Fibroblast of lung (primary cell): ENCODE measurements around the gene ADIRF. TPM values are rescaled to one million over a fixed set of nuclear protein-coding genes. Genes with fewer than 3 reads are reported as not detected.
"Not testable (repeated sequence)": the region's sequence is repeated elsewhere in the genome, so short reads cannot be mapped to it uniquely, and the experiment has no call there.

Experiments
- DNase-seq, 2 donors: peaks; one replicate each; pipeline versions ENCODE4 v3.0.0 to v3.0.0-alpha.2; 2010; ENCODE audit warnings: low read depth in 2 of 2
- H2AFZ ChIP-seq: 2 replicates; pipeline ENCODE4 v1.5.1; 2012; ENCODE audit warnings: low read length, control low read depth, inconsistent platforms
- H3K27ac ChIP-seq: 2 replicates; pipeline ENCODE4 v1.5.1; 2011; ENCODE audit warnings: low read length, control low read depth; ENCODE audit not compliant: insufficient read depth
- H3K27me3 ChIP-seq: 2 replicates; pipeline ENCODE4 v1.5.1; 2011; ENCODE audit warnings: mild to moderate bottlenecking, low read length; ENCODE audit not compliant: control insufficient read depth, insufficient read depth
- H3K36me3 ChIP-seq: 2 replicates; pipeline ENCODE4 v1.5.1; 2011; ENCODE audit warnings: low read length; ENCODE audit not compliant: control insufficient read depth, insufficient read depth
- H3K4me1 ChIP-seq: 2 replicates; pipeline ENCODE4 v1.5.1; 2011; ENCODE audit warnings: low read length; ENCODE audit not compliant: control insufficient read depth, insufficient read depth; ENCODE audit errors: extremely low read depth
- H3K4me2 ChIP-seq: 2 replicates; pipeline ENCODE4 v1.5.1; 2011; ENCODE audit warnings: low read length, control low read depth; ENCODE audit not compliant: insufficient read depth; ENCODE audit errors: extremely low read depth
- H3K4me3 ChIP-seq, 4 experiments: fragments of 200-600 bp in 1 of 4; sonication (generic) in 1 of 4; replicated peaks in 1 of 4; 2 replicates each; pipeline ENCODE4 v1.5.1; 2011 to 2016; ENCODE audit warnings: low read length in 4 of 4, low read depth in 3 of 4, mild to moderate bottlenecking in 3 of 4, control low read depth in 2 of 4, inconsistent platforms in 1 of 4, mixed read lengths in 1 of 4; ENCODE audit not compliant: insufficient read depth in 1 of 4; ENCODE audit errors: control extremely low read depth in 1 of 4
- H3K79me2 ChIP-seq: 2 replicates; pipeline ENCODE4 v1.5.1; 2012; ENCODE audit warnings: mild to moderate bottlenecking, low read length, inconsistent platforms; ENCODE audit not compliant: control insufficient read depth, insufficient read depth
- H3K9ac ChIP-seq: 2 replicates; pipeline ENCODE4 v1.5.1; 2011; ENCODE audit warnings: mild to moderate bottlenecking, low read length, control low read depth; ENCODE audit not compliant: insufficient read depth
- H3K9me3 ChIP-seq: 2 replicates; pipeline ENCODE4 v1.5.1; 2012; ENCODE audit warnings: low read depth, low read length; ENCODE audit not compliant: control insufficient read depth, insufficient read depth
- H4K20me1 ChIP-seq: 2 replicates; pipeline ENCODE4 v1.5.1; 2011; ENCODE audit warnings: low read length; ENCODE audit not compliant: control insufficient read depth, insufficient read depth; ENCODE audit errors: extremely low read depth
- CTCF ChIP-seq, 2 donors: IDR thresholded peaks in 1 of 2; conservative IDR thresholded peaks in 1 of 2; 1 replicate in 1 of 2; 2 replicates in 1 of 2; pipeline ENCODE4 v1.5.1; 2011 to 2012; ENCODE audit warnings: low read length in 2 of 2, control low read depth in 1 of 2, inconsistent platforms in 1 of 2, low read depth in 1 of 2, mild to moderate bottlenecking in 1 of 2
- EZH2 ChIP-seq: IDR thresholded peaks from 2 replicates; pipeline ENCODE4 v1.5.1; 2012; ENCODE audit warnings: low read length, control low read depth, mild to moderate bottlenecking; ENCODE audit errors: missing control alignments
- polyA plus RNA-seq, 2 donors: library from polyadenylated mRNA; depleted of rRNA in 1 of 2; stranded (reverse) in 1 of 2; unstranded in 1 of 2; fragments of >200 nt; gene quantifications; 2 replicates each; pipeline ENCODE4 v1.2.1, GENCODE V29; 2011 to 2012; ENCODE audit warnings: missing spikeins in 1 of 2
- total RNA-seq: library from RNA; depleted of rRNA; stranded (reverse); fragments of >200 nt; gene quantifications from 2 replicates; pipeline ENCODE4 v1.2.1, GENCODE V29; 2014

Gene ADIRF
- total and polyA plus RNA-seq, 2 donors (not counting 1 experiment from before 2014, with no cell fraction given), result 39.4 to 142 TPM

- Histone ChIP-seq H3K27ac (no peak overlapping the region), H3K27me3 (no peaks in the 10 kb centered on the region), H4K20me1 (no peaks in the 10 kb centered on the region), H2AFZ (no peak overlapping the region), H3K4me2 (no peak overlapping the region), H3K36me3 (no peaks in the 10 kb centered on the region), H3K4me3 (no peak overlapping the region), H3K9me3 (no peaks in the 10 kb centered on the region), H3K9ac (no peak overlapping the region), H3K79me2 (no peaks in the 10 kb centered on the region), H3K4me1 (no peaks in the 10 kb centered on the region)
- DNase-seq, result no peak
- TF ChIP-seq CTCF (conservative IDR thresholded peaks at IDR 0.05 in 1 of 2, IDR thresholded peaks at IDR 0.05 in 1 of 2; ENCODE audit: low read depth in 1 of 2, low read length in 2 of 2), result no peak
- TF ChIP-seq EZH2, result no peak
Observed at GRCh38 chr10:86951184-86951761, 17.0 kb upstream of the ADIRF start.

GRCh38 chr10:86952106-86952505 lies 16.2 kb upstream of the ADIRF start:
- no peaks in the 10 kb centered on the region for H4K20me1 ChIP-seq
- H2AFZ ChIP-seq, result no peak overlapping the region
- H3K9ac ChIP-seq, result no peak overlapping the region
- DNase-seq, result no peak
- no peak overlapping the region for H3K27ac ChIP-seq
- no peaks in the 10 kb centered on the region for H3K36me3 ChIP-seq
- H3K4me2 ChIP-seq, result no peak overlapping the region
- no peak overlapping the region for H3K4me3 ChIP-seq
- H3K79me2 ChIP-seq, result no peaks in the 10 kb centered on the region
- TF ChIP-seq CTCF (conservative IDR thresholded peaks at IDR 0.05 in 1 of 2, IDR thresholded peaks at IDR 0.05 in 1 of 2; ENCODE audit: low read depth in 1 of 2, low read length in 2 of 2) (no peak), EZH2 (no peak)
- H3K9me3 ChIP-seq, result no peaks in the 10 kb centered on the region
- no peaks in the 10 kb centered on the region for H3K4me1 ChIP-seq
- H3K27me3 ChIP-seq, result no peaks in the 10 kb centered on the region

- H3K27me3 ChIP-seq, H2AFZ ChIP-seq, H3K9ac ChIP-seq, H4K20me1 ChIP-seq, H3K9me3 ChIP-seq, H3K27ac ChIP-seq, H3K36me3 ChIP-seq, H3K4me3 ChIP-seq, DNase-seq, H3K79me2 ChIP-seq, H3K4me1 ChIP-seq, H3K4me2 ChIP-seq: not testable (repeated sequence)
Observed at GRCh38 chr10:86952697-86953096, 15.6 kb upstream of the ADIRF start.
